ENCODE data around the gene PAFAH1B1.

GRCh38 chr17:2637422-2637821 lies 44.0 kb downstream of the PAFAH1B1 start:
- TF ChIP-seq CTCF (IDR thresholded peaks at IDR 0.05; ENCODE audit: low read depth, low read length, poor library complexity, severe bottlenecking) (no peak), EZH2phosphoT487 (IDR thresholded peaks at IDR 0.05; ENCODE audit: borderline replicate concordance, low read length) (no peak)

Measured in DOHH2 (cell line).